Vagina (tissue), 2 donors: ENCODE measurements around the gene AKR1E2. TPM values are rescaled to one million over a fixed set of nuclear protein-coding genes. Genes with fewer than 3 reads are reported as not detected.

ENCODE experiments used
- DNase-seq, 2 donors: peaks; one replicate each; pipeline ENCODE4 v3.0.0-alpha.2; 2017; ENCODE audit errors: extremely low spot score in 2 of 2
- H3K27ac ChIP-seq: fragments of 200-600 bp; sonication (generic); one replicate; pipeline ENCODE4 v1.5.1; 2019
- H3K27me3 ChIP-seq: fragments of 200-600 bp; sonication (generic); one replicate; pipeline ENCODE4 v1.5.1; 2019
- H3K36me3 ChIP-seq, 2 donors: fragments of 200-600 bp; sonication (generic); one replicate each; pipeline ENCODE4 v1.5.1; 2017 to 2019
- H3K4me1 ChIP-seq: fragments of 200-600 bp; sonication (generic); one replicate; pipeline ENCODE4 v1.5.1; 2019
- H3K4me3 ChIP-seq, 2 donors: fragments of 200-600 bp; sonication (generic); 1 replicate in 1 of 2; 2 replicates in 1 of 2; pipeline ENCODE4 v1.5.1; 2016 to 2019
- H3K9me3 ChIP-seq: fragments of 200-600 bp; sonication (generic); one replicate; pipeline ENCODE4 v1.5.1; 2019
- CTCF ChIP-seq, 3 experiments: fragments of 450-650 bp in 2 of 3; fragments of 200-600 bp in 1 of 3; sonication (generic) in 1 of 3; IDR thresholded peaks; one replicate each; pipeline ENCODE4 v1.5.1; 2017 to 2019; ENCODE audit warnings: antibody characterized with exemption in 3 of 3, mild to moderate bottlenecking in 2 of 3, moderate library complexity in 2 of 3
- POLR2A ChIP-seq, 2 donors: fragments of 450-650 bp; IDR thresholded peaks; one replicate each; pipeline ENCODE4 v1.6.1; 2017; ENCODE audit warnings: antibody characterized with exemption in 2 of 2, mild to moderate bottlenecking in 2 of 2, moderate library complexity in 2 of 2
- POLR2AphosphoS5 ChIP-seq, 2 donors: sonication (generic); formaldehyde crosslinking; IDR thresholded peaks; one replicate each; pipeline ENCODE4 v1.9.0; 2017; ENCODE audit warnings: antibody characterized with exemption in 2 of 2, mild to moderate bottlenecking in 2 of 2, low read depth in 1 of 2; ENCODE audit not compliant: insufficient read depth in 1 of 2
- intact Hi-C: fragments of 100-400 bp; cut with DNase I; formaldehyde crosslinking; loops from one replicate; pipeline ENCODE4 v1.15.1; 2023
- total RNA-seq: library from RNA; depleted of rRNA; stranded (reverse); fragments of >200 nt; gene quantifications from one replicate; pipeline ENCODE4 v1.2.3, GENCODE V29; 2016

Gene AKR1E2
- total RNA-seq, 1 donor from 2014 or later = 3.7 TPM

- intact Hi-C loops = no loop called here
These were observed 33.6 kb upstream of the AKR1E2 start for GRCh38 chr10:4792381-4792780.

GRCh38 chr10:4801405-4801804, 24.6 kb upstream of the AKR1E2 start:
- DNase-seq = no peak
- Histone ChIP-seq H3K4me1 (no peaks in the 10 kb centered on the region), H3K4me3 (no peak overlapping the region), H3K36me3 (no peaks in the 10 kb centered on the region), H3K9me3 (no peaks in the 10 kb centered on the region), H3K27ac (no peak overlapping the region), H3K27me3 (no peaks in the 10 kb centered on the region)
- intact Hi-C loops = no loop called here
- TF ChIP-seq POLR2A (IDR thresholded peaks at IDR 0.05) (no peak), CTCF (IDR thresholded peaks at IDR 0.05) (no peak), POLR2AphosphoS5 (IDR thresholded peaks at IDR 0.05; ENCODE audit: insufficient read depth in 1 of 2, low read depth in 1 of 2) (no peak)

More at GRCh38 chr10:4792381-4792780, 33.6 kb upstream of the AKR1E2 start:
- H3K27me3 ChIP-seq = peaks cover 5% of the 10 kb centered on the region
- TF ChIP-seq POLR2A (IDR thresholded peaks at IDR 0.05) = no peak
- no peak for TF ChIP-seq CTCF (IDR thresholded peaks at IDR 0.05)
- no peak for TF ChIP-seq POLR2AphosphoS5 (IDR thresholded peaks at IDR 0.05; ENCODE audit: insufficient read depth in 1 of 2, low read depth in 1 of 2)
- H3K4me1 ChIP-seq = no peaks in the 10 kb centered on the region
- no peaks in the 10 kb centered on the region for H3K9me3 ChIP-seq
- DNase-seq = no peak
- H3K4me3 ChIP-seq = no peak overlapping the region
- H3K27ac ChIP-seq = no peak overlapping the region
- no peaks in the 10 kb centered on the region for H3K36me3 ChIP-seq

- no peaks in the 10 kb centered on the region for H3K36me3 ChIP-seq
- TF ChIP-seq CTCF (IDR thresholded peaks at IDR 0.05) (no peak), POLR2AphosphoS5 (IDR thresholded peaks at IDR 0.05; ENCODE audit: insufficient read depth in 1 of 2, low read depth in 1 of 2) (no peak), POLR2A (IDR thresholded peaks at IDR 0.05) (no peak)
- H3K27me3 ChIP-seq = no peaks in the 10 kb centered on the region
- no peak overlapping the region for H3K4me3 ChIP-seq
- H3K4me1 ChIP-seq = no peaks in the 10 kb centered on the region
- intact Hi-C loops = no loop called here
- no peaks in the 10 kb centered on the region for H3K9me3 ChIP-seq
- no peak for DNase-seq
- H3K27ac ChIP-seq = no peak overlapping the region
These were observed 23.1 kb upstream of the AKR1E2 start for GRCh38 chr10:4802711-4803487.

GRCh38 chr10:4803822-4804221, 22.2 kb upstream of the AKR1E2 start:
- H3K9me3 ChIP-seq = no peaks in the 10 kb centered on the region
- H3K27me3 ChIP-seq = no peaks in the 10 kb centered on the region
- no peak overlapping the region for H3K27ac ChIP-seq
- intact Hi-C loops = no loop called here
- TF ChIP-seq POLR2A (IDR thresholded peaks at IDR 0.05) (no peak), POLR2AphosphoS5 (IDR thresholded peaks at IDR 0.05; ENCODE audit: insufficient read depth in 1 of 2, low read depth in 1 of 2) (no peak), CTCF (IDR thresholded peaks at IDR 0.05) (no peak)
- no peak for DNase-seq
- no peaks in the 10 kb centered on the region for H3K36me3 ChIP-seq
- no peak overlapping the region for H3K4me3 ChIP-seq
- H3K4me1 ChIP-seq = no peaks in the 10 kb centered on the region

DNA sequence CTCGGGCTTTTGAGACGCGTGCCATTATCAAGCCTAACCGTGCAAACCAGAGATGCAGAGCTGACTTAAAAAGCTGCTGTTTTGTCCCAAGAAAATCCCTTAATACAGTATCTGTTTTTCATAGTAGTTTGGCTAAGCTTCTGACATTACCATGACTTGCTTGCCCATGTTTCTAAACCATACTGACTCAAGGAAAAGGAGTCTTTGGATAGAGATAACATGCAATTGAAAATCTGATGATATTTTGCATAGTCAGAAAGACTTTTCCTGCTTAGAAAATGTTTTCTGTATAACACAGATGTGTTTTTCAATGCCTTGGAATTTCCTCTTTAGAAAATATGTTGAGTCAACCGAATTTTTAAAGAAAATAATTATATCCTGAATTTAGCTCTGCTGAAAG, 21.5 kb upstream of the AKR1E2 start:
- H3K4me1 ChIP-seq = no peaks in the 10 kb centered on the region

More for the DNA sequence above, 21.5 kb upstream of the AKR1E2 start:
- intact Hi-C loops = no loop called here
- no peak for TF ChIP-seq CTCF (IDR thresholded peaks at IDR 0.05)
- no peak for TF ChIP-seq POLR2A (IDR thresholded peaks at IDR 0.05)
- no peak for TF ChIP-seq POLR2AphosphoS5 (IDR thresholded peaks at IDR 0.05; ENCODE audit: insufficient read depth in 1 of 2, low read depth in 1 of 2)
- Histone ChIP-seq H3K4me3 (no peak overlapping the region), H3K9me3 (no peaks in the 10 kb centered on the region), H3K27ac (no peak overlapping the region), H3K36me3 (no peaks in the 10 kb centered on the region), H3K27me3 (no peaks in the 10 kb centered on the region)
- no peak for DNase-seq
